ENCODE data around the gene BCAS3.
A peak's percentile ranks its signal among the peaks of the same experiment; 100 is the strongest.

Gene BCAS3

GRCh38 chr17:60720763-60721531 is 43.3 kb downstream of the BCAS3 start:
- no peak for TF ChIP-seq CREB1 (IDR thresholded peaks at IDR 0.05; ENCODE audit: low read depth)
- peak; percentile 92 for TF ChIP-seq RAD21 (IDR thresholded peaks at IDR 0.05; ENCODE audit: low read depth)

GRCh38 chr17:60724647-60725046 is 47.0 kb downstream of the BCAS3 start:
- TF ChIP-seq ZBTB7A (IDR thresholded peaks at IDR 0.05; ENCODE audit: low read depth) (no peak), YY1 (IDR thresholded peaks at IDR 0.05; ENCODE audit: low read depth) (no peak), EGR1 (IDR thresholded peaks at IDR 0.05) (no peak), RAD21 (IDR thresholded peaks at IDR 0.05; ENCODE audit: low read depth) (no peak), NFIC (IDR thresholded peaks at IDR 0.05) (no peak), MAX (IDR thresholded peaks at IDR 0.05) (no peak), CREB1 (IDR thresholded peaks at IDR 0.05; ENCODE audit: low read depth) (no peak), CEBPB (IDR thresholded peaks at IDR 0.05) (no peak), USF1 (IDR thresholded peaks at IDR 0.05) (no peak), TEAD4 (IDR thresholded peaks at IDR 0.05) (no peak), REST (IDR thresholded peaks at IDR 0.05; ENCODE audit: low read depth) (no peak), FOXM1 (IDR thresholded peaks at IDR 0.05; ENCODE audit: borderline replicate concordance, low read depth) (no peak), TAF1 (IDR thresholded peaks at IDR 0.05; ENCODE audit: low read depth) (no peak), TCF12 (IDR thresholded peaks at IDR 0.05; ENCODE audit: low read depth) (no peak), EP300 (IDR thresholded peaks at IDR 0.05; ENCODE audit: borderline replicate concordance) (no peak)

GRCh38 chr17:60729854-60730253 is 52.2 kb downstream of the BCAS3 start:
- TF ChIP-seq TAF1 (IDR thresholded peaks at IDR 0.05; ENCODE audit: low read depth) = no peak
- no peak for TF ChIP-seq CREB1 (IDR thresholded peaks at IDR 0.05; ENCODE audit: low read depth)
- TF ChIP-seq EP300 (IDR thresholded peaks at IDR 0.05; ENCODE audit: borderline replicate concordance) = no peak

GRCh38 chr17:60730273-60730672 is 52.6 kb downstream of the BCAS3 start:
- TF ChIP-seq EP300 (IDR thresholded peaks at IDR 0.05; ENCODE audit: borderline replicate concordance) (no peak), NFIC (IDR thresholded peaks at IDR 0.05) (no peak), USF1 (IDR thresholded peaks at IDR 0.05) (no peak), EGR1 (IDR thresholded peaks at IDR 0.05) (no peak), TCF12 (IDR thresholded peaks at IDR 0.05; ENCODE audit: low read depth) (no peak), CEBPB (IDR thresholded peaks at IDR 0.05) (no peak), CREB1 (IDR thresholded peaks at IDR 0.05; ENCODE audit: low read depth) (no peak), ZBTB7A (IDR thresholded peaks at IDR 0.05; ENCODE audit: low read depth) (no peak), MAX (IDR thresholded peaks at IDR 0.05) (no peak), FOXM1 (IDR thresholded peaks at IDR 0.05; ENCODE audit: borderline replicate concordance, low read depth) (no peak), TAF1 (IDR thresholded peaks at IDR 0.05; ENCODE audit: low read depth) (no peak), YY1 (IDR thresholded peaks at IDR 0.05; ENCODE audit: low read depth) (no peak), RAD21 (IDR thresholded peaks at IDR 0.05; ENCODE audit: low read depth) (no peak), TEAD4 (IDR thresholded peaks at IDR 0.05) (no peak), REST (IDR thresholded peaks at IDR 0.05; ENCODE audit: low read depth) (no peak)

GRCh38 chr17:60738287-60738686 is 60.6 kb downstream of the BCAS3 start:
- TF ChIP-seq CREB1 (IDR thresholded peaks at IDR 0.05; ENCODE audit: low read depth) (no peak), USF1 (IDR thresholded peaks at IDR 0.05) (no peak), RAD21 (IDR thresholded peaks at IDR 0.05; ENCODE audit: low read depth) (no peak), FOXM1 (IDR thresholded peaks at IDR 0.05; ENCODE audit: borderline replicate concordance, low read depth) (no peak), EGR1 (IDR thresholded peaks at IDR 0.05) (no peak), YY1 (IDR thresholded peaks at IDR 0.05; ENCODE audit: low read depth) (no peak), CEBPB (IDR thresholded peaks at IDR 0.05) (no peak), TAF1 (IDR thresholded peaks at IDR 0.05; ENCODE audit: low read depth) (no peak), TEAD4 (IDR thresholded peaks at IDR 0.05) (no peak), ZBTB7A (IDR thresholded peaks at IDR 0.05; ENCODE audit: low read depth) (no peak), MAX (IDR thresholded peaks at IDR 0.05) (no peak)

All from Ishikawa (cell line).